ENCODE data around the gene MAD1L1.

DNA sequence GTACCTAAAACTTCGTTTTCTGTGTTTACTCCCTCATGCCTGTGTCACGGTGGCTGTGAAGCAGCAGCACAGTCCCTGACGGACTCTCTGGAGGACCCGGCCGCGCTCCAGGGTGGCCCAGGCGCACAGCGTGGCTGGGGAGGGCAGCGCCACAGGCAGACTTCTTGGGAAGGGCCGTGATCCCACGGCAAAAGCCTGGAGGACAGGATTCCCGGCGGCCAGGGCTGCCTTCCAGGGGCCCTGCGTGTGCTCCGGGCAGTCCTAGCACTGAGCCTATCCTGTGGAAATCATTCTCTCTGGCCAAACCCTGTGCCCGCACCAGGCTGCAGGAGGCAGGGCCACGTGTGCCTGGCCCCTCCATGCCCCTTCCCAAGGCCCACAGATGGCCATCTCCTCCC, 244.2 kb downstream of the MAD1L1 start:
- TF ChIP-seq EZH2phosphoT487 (IDR thresholded peaks at IDR 0.05; ENCODE audit: insufficient read depth, low read depth) (no peak), EZH2 (IDR thresholded peaks at IDR 0.05; ENCODE audit: insufficient read depth, poor library complexity, severe bottlenecking) (no peak)
